ENCODE results near the gene TMBIM1.
A peak's percentile ranks its signal among the peaks of the same experiment; 100 is the strongest.

The TMBIM1 gene

GRCh38 chr2:218325566-218326160 is 33.4 kb upstream of the TMBIM1 start:
- DNase-seq = no peak
- no peak overlapping the region for H3K9ac ChIP-seq (ENCODE audit: low read length)
- H3K4me2 ChIP-seq (ENCODE audit: low read depth, low read length) = no peak overlapping the region
- TF ChIP-seq EZH2phosphoT487 (IDR thresholded peaks at IDR 0.05; ENCODE audit: low read length) (no peak), CTCF (IDR thresholded peaks at IDR 0.05; ENCODE audit: low read length) (no peak), EZH2 (optimal IDR thresholded peaks at IDR 0.05; ENCODE audit: low read depth, low read length) (no peak)
- no peaks in the 10 kb centered on the region for H3K36me3 ChIP-seq (replicated peaks; ENCODE audit: insufficient read depth, low read length)
- H3K79me2 ChIP-seq (ENCODE audit: low read length) = no peaks in the 10 kb centered on the region
- H3K27ac ChIP-seq (ENCODE audit: low read length) = no peak overlapping the region
- no peak overlapping the region for H2AFZ ChIP-seq (ENCODE audit: low read length)
- H3F3A ChIP-seq (ENCODE audit: insufficient read depth, low read length) = 0 out of 2 replicates have a peak, but pooled peaks cover 3% of the 10 kb centered on the region
- no peaks in the 10 kb centered on the region for H3K27me3 ChIP-seq (replicated peaks; ENCODE audit: insufficient read depth, low read length)
- H3K9me3 ChIP-seq (replicated peaks; ENCODE audit: insufficient read depth, low read length) = no peaks in the 10 kb centered on the region
- no peak overlapping the region for H3K4me3 ChIP-seq (ENCODE audit: low read length)
- H3K4me1 ChIP-seq (ENCODE audit: low read length) = 0 out of 2 replicates have a peak, but pooled peaks cover 7% of the 10 kb centered on the region
- no peaks in the 10 kb centered on the region for H4K20me1 ChIP-seq (ENCODE audit: insufficient read depth, low read length)
- no peaks in the 10 kb centered on the region for H3K9me2 ChIP-seq (replicated peaks; ENCODE audit: insufficient read depth, low read length)

GRCh38 chr2:218323526-218324472 is 31.5 kb upstream of the TMBIM1 start:
- H3K9me2 ChIP-seq (replicated peaks; ENCODE audit: insufficient read depth, low read length) = no peaks in the 10 kb centered on the region
- no peaks in the 10 kb centered on the region for H3K36me3 ChIP-seq (replicated peaks; ENCODE audit: insufficient read depth, low read length)
- H3K9ac ChIP-seq (ENCODE audit: low read length) = no peak overlapping the region; the same call in 1 of the 2 replicates
- H3K4me1 ChIP-seq (ENCODE audit: low read length) = no peaks in the 10 kb centered on the region
- H3K4me3 ChIP-seq (ENCODE audit: low read length) = peak overlapping the region; percentile 66
- H3K4me2 ChIP-seq (ENCODE audit: low read depth, low read length) = peak overlapping the region; percentile 79
- 0 out of 2 replicates have a peak, but pooled peaks cover 3% of the 10 kb centered on the region for H3F3A ChIP-seq (ENCODE audit: insufficient read depth, low read length)
- TF ChIP-seq EZH2phosphoT487 (IDR thresholded peaks at IDR 0.05; ENCODE audit: low read length) = no peak
- no peak for TF ChIP-seq CTCF (IDR thresholded peaks at IDR 0.05; ENCODE audit: low read length)
- TF ChIP-seq EZH2 (optimal IDR thresholded peaks at IDR 0.05; ENCODE audit: low read depth, low read length) = no peak
- H3K27me3 ChIP-seq (replicated peaks; ENCODE audit: insufficient read depth, low read length) = no peaks in the 10 kb centered on the region
- no peak for DNase-seq
- H3K79me2 ChIP-seq (ENCODE audit: low read length) = no peaks in the 10 kb centered on the region
- no peaks in the 10 kb centered on the region for H4K20me1 ChIP-seq (ENCODE audit: insufficient read depth, low read length)
- H3K27ac ChIP-seq (ENCODE audit: low read length) = no peak overlapping the region
- peak overlapping the region; percentile 74 for H2AFZ ChIP-seq (ENCODE audit: low read length)
- H3K9me3 ChIP-seq (replicated peaks; ENCODE audit: insufficient read depth, low read length) = no peaks in the 10 kb centered on the region

GRCh38 chr2:218322768-218323525 is 30.6 kb upstream of the TMBIM1 start:
- Histone ChIP-seq H3K9ac (ENCODE audit: low read length) (no peak overlapping the region; the same call in 1 of the 2 replicates), H3K27me3 (replicated peaks; ENCODE audit: insufficient read depth, low read length) (no peaks in the 10 kb centered on the region), H3K4me2 (ENCODE audit: low read depth, low read length) (peak overlapping the region; percentile 79), H3K9me3 (replicated peaks; ENCODE audit: insufficient read depth, low read length) (no peaks in the 10 kb centered on the region), H3K36me3 (replicated peaks; ENCODE audit: insufficient read depth, low read length) (no peaks in the 10 kb centered on the region), H3K79me2 (ENCODE audit: low read length) (no peaks in the 10 kb centered on the region), H3K4me3 (ENCODE audit: low read length) (peak overlapping the region; percentile 66), H3K4me1 (ENCODE audit: low read length) (no peaks in the 10 kb centered on the region), H3K27ac (ENCODE audit: low read length) (no peak overlapping the region), H3K9me2 (replicated peaks; ENCODE audit: insufficient read depth, low read length) (no peaks in the 10 kb centered on the region), H4K20me1 (ENCODE audit: insufficient read depth, low read length) (no peaks in the 10 kb centered on the region), H3F3A (ENCODE audit: insufficient read depth, low read length) (0 out of 2 replicates have a peak, but pooled peaks cover 3% of the 10 kb centered on the region), H2AFZ (ENCODE audit: low read length) (peak overlapping the region; percentile 74)
- TF ChIP-seq CTCF (IDR thresholded peaks at IDR 0.05; ENCODE audit: low read length) (no peak), EZH2 (optimal IDR thresholded peaks at IDR 0.05; ENCODE audit: low read depth, low read length) (no peak), EZH2phosphoT487 (IDR thresholded peaks at IDR 0.05; ENCODE audit: low read length) (no peak)
- peak; percentile 44 for DNase-seq

All from MM.1S (cell line).